ENCODE results near the gene ENKUR.
"Not testable (repeated sequence)": the region's sequence is repeated elsewhere in the genome, so short reads cannot be mapped to it uniquely, and the experiment has no call there.

ENKUR gene

GRCh38 chr10:24969841-24970281 lies 46.1 kb downstream of the ENKUR start:
- H3K9me3 ChIP-seq (ENCODE audit: insufficient read depth, low read length), result no peaks in the 10 kb centered on the region
- no peaks in the 10 kb centered on the region for H3F3A ChIP-seq (ENCODE audit: insufficient read depth)
- no peak overlapping the region for H2AFZ ChIP-seq (ENCODE audit: low read depth, low read length, severe bottlenecking)
- H3K4me3 ChIP-seq (ENCODE audit: insufficient read depth, low read length, poor library complexity, severe bottlenecking), result no peak overlapping the region
- no peak overlapping the region for H3K27ac ChIP-seq (ENCODE audit: low read depth, low read length)
- H3K36me3 ChIP-seq (ENCODE audit: low read length), result no peaks in the 10 kb centered on the region
- H3K27me3 ChIP-seq (ENCODE audit: low read length), result no peaks in the 10 kb centered on the region
- H4K20me1 ChIP-seq (ENCODE audit: low read depth, low read length), result no peaks in the 10 kb centered on the region
- H3K9ac ChIP-seq (ENCODE audit: low read length), result no peak overlapping the region
- no peak overlapping the region for H3K4me2 ChIP-seq (ENCODE audit: low read depth, low read length, poor library complexity, severe bottlenecking)
- H3K9me2 ChIP-seq (replicated peaks; ENCODE audit: insufficient read depth, low read length), result no peaks in the 10 kb centered on the region
- H3K79me2 ChIP-seq (ENCODE audit: insufficient read depth, low read length), result no peaks in the 10 kb centered on the region
- TF ChIP-seq, protein P1, sequence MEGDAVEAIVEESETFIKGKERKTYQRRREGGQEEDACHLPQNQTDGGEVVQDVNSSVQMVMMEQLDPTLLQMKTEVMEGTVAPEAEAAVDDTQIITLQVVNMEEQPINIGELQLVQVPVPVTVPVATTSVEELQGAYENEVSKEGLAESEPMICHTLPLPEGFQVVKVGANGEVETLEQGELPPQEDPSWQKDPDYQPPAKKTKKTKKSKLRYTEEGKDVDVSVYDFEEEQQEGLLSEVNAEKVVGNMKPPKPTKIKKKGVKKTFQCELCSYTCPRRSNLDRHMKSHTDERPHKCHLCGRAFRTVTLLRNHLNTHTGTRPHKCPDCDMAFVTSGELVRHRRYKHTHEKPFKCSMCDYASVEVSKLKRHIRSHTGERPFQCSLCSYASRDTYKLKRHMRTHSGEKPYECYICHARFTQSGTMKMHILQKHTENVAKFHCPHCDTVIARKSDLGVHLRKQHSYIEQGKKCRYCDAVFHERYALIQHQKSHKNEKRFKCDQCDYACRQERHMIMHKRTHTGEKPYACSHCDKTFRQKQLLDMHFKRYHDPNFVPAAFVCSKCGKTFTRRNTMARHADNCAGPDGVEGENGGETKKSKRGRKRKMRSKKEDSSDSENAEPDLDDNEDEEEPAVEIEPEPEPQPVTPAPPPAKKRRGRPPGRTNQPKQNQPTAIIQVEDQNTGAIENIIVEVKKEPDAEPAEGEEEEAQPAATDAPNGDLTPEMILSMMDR (IDR thresholded peaks at IDR 0.05; ENCODE audit: insufficient read depth, low read length, poor library complexity, severe bottlenecking), result no peak
- TF ChIP-seq EZH2phosphoT487 (conservative IDR thresholded peaks at IDR 0.05; ENCODE audit: low read length), result no peak

DNA sequence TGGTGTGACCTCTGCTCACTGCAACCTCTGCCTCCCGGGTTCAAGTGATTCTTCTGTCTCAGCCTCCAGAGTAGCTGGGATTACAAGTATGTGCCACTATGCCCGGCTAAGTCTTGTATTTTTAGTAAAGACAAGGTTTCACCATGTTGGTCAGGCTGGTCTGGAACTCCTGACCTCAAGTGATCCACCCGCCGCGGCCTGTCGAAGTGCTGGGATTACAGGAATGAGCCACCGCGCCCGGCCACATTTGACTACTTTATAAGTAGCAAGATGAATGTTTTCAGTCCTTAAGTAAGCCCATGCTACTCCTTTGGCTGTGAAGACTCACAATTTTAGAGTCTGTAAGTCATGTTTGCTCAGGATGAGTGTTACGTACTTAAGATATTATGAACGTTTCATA lies 47.0 kb downstream of the ENKUR start:
- not testable (repeated sequence) for H2AFZ ChIP-seq (ENCODE audit: low read depth, low read length, severe bottlenecking); H3K79me2 ChIP-seq (ENCODE audit: insufficient read depth, low read length); H3K9me2 ChIP-seq (replicated peaks; ENCODE audit: insufficient read depth, low read length); H3K9me3 ChIP-seq (ENCODE audit: insufficient read depth, low read length); H4K20me1 ChIP-seq (ENCODE audit: low read depth, low read length); H3K36me3 ChIP-seq (ENCODE audit: low read length); H3K4me3 ChIP-seq (ENCODE audit: insufficient read depth, low read length, poor library complexity, severe bottlenecking); H3K4me2 ChIP-seq (ENCODE audit: low read depth, low read length, poor library complexity, severe bottlenecking); H3K27ac ChIP-seq (ENCODE audit: low read depth, low read length); H3K9ac ChIP-seq (ENCODE audit: low read length); H3K27me3 ChIP-seq (ENCODE audit: low read length); H3F3A ChIP-seq (ENCODE audit: insufficient read depth)

- Histone ChIP-seq H3K36me3 (ENCODE audit: low read length) (no peaks in the 10 kb centered on the region), H3K9me3 (ENCODE audit: insufficient read depth, low read length) (no peaks in the 10 kb centered on the region), H3K4me2 (ENCODE audit: low read depth, low read length, poor library complexity, severe bottlenecking) (no peak overlapping the region), H3K27ac (ENCODE audit: low read depth, low read length) (no peak overlapping the region), H3F3A (ENCODE audit: insufficient read depth) (no peaks in the 10 kb centered on the region), H3K9ac (ENCODE audit: low read length) (no peak overlapping the region), H2AFZ (ENCODE audit: low read depth, low read length, severe bottlenecking) (no peak overlapping the region), H3K79me2 (ENCODE audit: insufficient read depth, low read length) (no peaks in the 10 kb centered on the region), H4K20me1 (ENCODE audit: low read depth, low read length) (no peaks in the 10 kb centered on the region), H3K4me3 (ENCODE audit: insufficient read depth, low read length, poor library complexity, severe bottlenecking) (no peak overlapping the region), H3K9me2 (replicated peaks; ENCODE audit: insufficient read depth, low read length) (no peaks in the 10 kb centered on the region), H3K27me3 (ENCODE audit: low read length) (no peaks in the 10 kb centered on the region)
- TF ChIP-seq, protein P1 (IDR thresholded peaks at IDR 0.05; ENCODE audit: insufficient read depth, low read length, poor library complexity, severe bottlenecking), result no peak
- TF ChIP-seq EZH2phosphoT487 (conservative IDR thresholded peaks at IDR 0.05; ENCODE audit: low read length), result no peak
Measured at GRCh38 chr10:24968349-24968748, 47.6 kb downstream of the ENKUR start.

DNA sequence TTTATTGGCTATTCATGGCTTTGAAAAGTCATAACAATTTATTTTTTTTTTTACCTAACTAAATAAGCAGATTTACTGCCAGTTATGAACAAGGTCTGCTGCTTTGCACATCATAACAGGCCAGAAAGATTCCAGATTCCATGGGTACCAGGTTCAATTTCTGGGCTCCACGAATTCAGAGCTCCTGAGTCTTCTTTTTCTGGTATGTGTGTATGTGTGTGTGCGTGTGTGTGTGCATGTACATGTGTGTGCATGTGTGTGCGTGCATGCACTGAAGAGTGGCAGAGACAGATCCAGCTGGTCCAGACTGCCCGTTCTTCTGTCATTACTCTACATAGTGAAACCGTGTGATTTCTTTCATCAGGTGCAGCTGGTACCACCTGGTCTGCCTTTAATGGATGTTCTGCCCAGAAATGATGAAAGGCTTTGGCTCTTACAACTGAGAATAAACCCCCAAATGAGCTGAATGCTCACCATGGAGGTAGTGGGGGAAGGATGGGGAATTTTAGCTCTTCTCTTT lies 48.9 kb downstream of the ENKUR start:
- H3K9me2 ChIP-seq (replicated peaks; ENCODE audit: insufficient read depth, low read length), result no peaks in the 10 kb centered on the region
- no peaks in the 10 kb centered on the region for H3F3A ChIP-seq (ENCODE audit: insufficient read depth)
- TF ChIP-seq, protein P1 (IDR thresholded peaks at IDR 0.05; ENCODE audit: insufficient read depth, low read length, poor library complexity, severe bottlenecking), result no peak
- TF ChIP-seq EZH2phosphoT487 (conservative IDR thresholded peaks at IDR 0.05; ENCODE audit: low read length), result no peak
- H3K4me2 ChIP-seq (ENCODE audit: low read depth, low read length, poor library complexity, severe bottlenecking), result no peak overlapping the region
- no peaks in the 10 kb centered on the region for H3K36me3 ChIP-seq (ENCODE audit: low read length)
- no peaks in the 10 kb centered on the region for H3K79me2 ChIP-seq (ENCODE audit: insufficient read depth, low read length)
- H3K9ac ChIP-seq (ENCODE audit: low read length), result no peak overlapping the region
- no peak overlapping the region for H3K27ac ChIP-seq (ENCODE audit: low read depth, low read length)
- no peak overlapping the region for H2AFZ ChIP-seq (ENCODE audit: low read depth, low read length, severe bottlenecking)
- H3K27me3 ChIP-seq (ENCODE audit: low read length), result no peaks in the 10 kb centered on the region
- no peak overlapping the region for H3K4me3 ChIP-seq (ENCODE audit: insufficient read depth, low read length, poor library complexity, severe bottlenecking)
- no peaks in the 10 kb centered on the region for H4K20me1 ChIP-seq (ENCODE audit: low read depth, low read length)
- no peaks in the 10 kb centered on the region for H3K9me3 ChIP-seq (ENCODE audit: insufficient read depth, low read length)

Measured in SU-DHL-6 (cell line).